ENCODE measurements around the gene C3AR1.

C3AR1 gene

DNA sequence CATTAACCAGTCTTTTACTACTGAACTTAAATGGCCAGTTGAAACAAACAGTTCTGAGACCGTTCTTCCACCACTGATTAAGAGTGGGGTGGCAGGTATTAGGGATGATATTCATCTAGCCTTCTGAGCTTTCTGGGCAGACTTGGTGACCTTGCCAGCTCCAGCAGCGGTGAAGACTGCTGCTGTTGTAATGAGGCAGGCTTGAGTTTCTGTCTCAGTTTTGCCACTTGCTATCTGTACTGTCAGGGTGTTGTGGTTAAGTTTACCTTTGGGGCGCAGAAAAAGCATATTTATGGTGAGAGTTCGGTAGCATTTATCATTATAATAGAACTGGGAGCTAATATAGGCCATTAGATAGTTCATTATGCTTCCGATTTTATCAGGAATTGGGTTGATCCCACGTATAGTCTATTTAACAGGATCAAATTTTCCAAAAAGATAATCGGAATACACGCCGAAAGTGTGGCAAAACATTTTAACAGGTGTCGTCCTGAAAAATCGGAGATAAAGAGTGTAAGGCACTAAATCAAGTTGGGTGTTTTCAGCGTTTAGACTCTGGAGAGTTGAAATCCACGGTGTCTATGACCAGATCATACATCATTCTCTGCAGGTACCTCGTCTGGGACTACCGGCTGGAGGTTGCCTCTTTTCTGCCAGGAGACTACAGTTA, 15.2 kb upstream of the C3AR1 start:
- DNase-seq = peak in 2 of 3 donors; percentile 44 to 59
- peaks cover 0 to 2% (median 0%) of the 10 kb centered on the region in 4 experiments for H3K36me3 ChIP-seq (ENCODE audit: control insufficient read depth in 4 of 4, insufficient read depth in 4 of 4, low read length in 3 of 4)
- H3K27ac ChIP-seq (ENCODE audit: insufficient read depth in 1 of 2, low read depth in 1 of 2, low read length in 2 of 2, poor library complexity in 1 of 2, severe bottlenecking in 2 of 2) = peak overlapping the region; percentile 90 to 95
- ChIA-PET CTCF (interaction anchor here (12.6 kb wide), 1 partner anchor 40 kb away, joined by 342 read pairs; the partner anchor contains the start of gene FOXJ2), POLR2A (interaction anchor here (1.0 kb wide), 1 partner anchor 42 kb away, joined by 3 read pairs; no protein-coding TSS in a partner anchor)
- no peaks in the 10 kb centered on the region for H3K9me3 ChIP-seq (ENCODE audit: control extremely low read depth in 1 of 5, control insufficient read depth in 4 of 5, insufficient read depth in 2 of 5, low read depth in 1 of 5, low read length in 4 of 5)
- H3K27me3 ChIP-seq (replicated peaks in 2 of 5; ENCODE audit: control insufficient read depth in 4 of 5, insufficient read depth in 5 of 5, low read length in 4 of 5) = no peaks in the 10 kb centered on the region
- peaks cover 22 to 51% (median 40%) of the 10 kb centered on the region in 4 experiments for H3K4me1 ChIP-seq (ENCODE audit: control extremely low read depth in 1 of 4, control insufficient read depth in 4 of 4, insufficient read depth in 4 of 4, low read length in 3 of 4)
- H3K4me3 ChIP-seq (ENCODE audit: control insufficient read depth in 1 of 7, extremely low read depth in 1 of 7, insufficient read depth in 4 of 7, low read depth in 2 of 7, low read length in 6 of 7) = peak overlapping the region; percentile 85 to 98 (median 93)
- WGBS (ENCODE audit: insufficient coverage) = 0% methylated on average over 10 of the region's 15 CpGs

DNA sequence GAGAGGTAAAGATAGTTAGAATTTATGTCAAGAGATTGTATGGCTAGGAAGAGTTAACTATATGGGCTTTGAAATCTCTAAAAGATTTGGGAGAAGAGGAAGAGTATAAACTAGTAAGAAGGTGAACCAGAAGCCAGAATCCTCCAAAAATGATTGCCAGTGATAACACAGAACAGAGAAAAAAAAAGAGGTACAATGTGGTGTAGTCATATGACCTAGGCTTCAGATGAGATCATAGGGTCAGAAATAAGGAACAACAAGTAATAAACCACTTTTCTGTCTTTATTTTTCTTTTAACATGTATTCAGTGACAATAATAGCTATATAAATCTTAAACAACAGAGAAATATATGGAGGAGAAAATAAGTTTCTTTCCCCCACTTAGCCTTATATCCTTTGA, 14.0 kb upstream of the C3AR1 start:
- ChIA-PET CTCF (interaction anchor here (1.2 to 12.6 kb wide), 2 partner anchors 21 to 39 kb away, joined by 3 to 342 read pairs; partner anchors contain the start of gene FOXJ2), POLR2A (no interaction called here)
- H3K4me3 ChIP-seq (ENCODE audit: control insufficient read depth in 1 of 7, extremely low read depth in 1 of 7, insufficient read depth in 4 of 7, low read depth in 2 of 7, low read length in 6 of 7) = no peak overlapping the region

DNA sequence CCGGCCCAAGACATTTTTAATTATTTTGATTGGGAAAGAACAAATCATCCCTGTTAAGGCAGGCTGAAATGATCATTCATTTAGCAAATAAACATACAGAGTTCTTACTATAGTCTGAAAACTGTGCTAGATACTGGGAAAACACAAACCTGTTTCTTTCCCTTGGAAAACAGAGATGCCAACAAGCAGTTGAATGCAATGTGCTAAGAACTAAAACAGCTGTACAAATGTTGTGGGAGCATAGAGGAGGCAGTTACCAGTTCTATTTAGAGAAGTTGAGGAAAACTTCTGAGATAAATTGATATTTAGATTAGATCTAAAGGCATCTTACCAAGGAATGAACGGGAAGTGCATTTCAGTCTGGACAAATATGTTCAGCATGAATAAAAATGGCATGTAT, 12.8 kb upstream of the C3AR1 start:
- Histone ChIP-seq H3K4me3 (ENCODE audit: control insufficient read depth in 1 of 7, extremely low read depth in 1 of 7, insufficient read depth in 4 of 7, low read depth in 2 of 7, low read length in 6 of 7) (no peak overlapping the region), H3K36me3 (ENCODE audit: control insufficient read depth in 4 of 4, insufficient read depth in 4 of 4, low read length in 3 of 4) (no peaks in the 10 kb centered on the region), H3K4me1 (ENCODE audit: control extremely low read depth in 1 of 4, control insufficient read depth in 4 of 4, insufficient read depth in 4 of 4, low read length in 3 of 4) (peaks cover 19 to 46% (median 37%) of the 10 kb centered on the region in 4 experiments), H3K9me3 (ENCODE audit: control extremely low read depth in 1 of 5, control insufficient read depth in 4 of 5, insufficient read depth in 2 of 5, low read depth in 1 of 5, low read length in 4 of 5) (no peaks in the 10 kb centered on the region), H3K27me3 (replicated peaks in 2 of 5; ENCODE audit: control insufficient read depth in 4 of 5, insufficient read depth in 5 of 5, low read length in 4 of 5) (no peaks in the 10 kb centered on the region), H3K27ac (ENCODE audit: insufficient read depth in 1 of 2, low read depth in 1 of 2, low read length in 2 of 2, poor library complexity in 1 of 2, severe bottlenecking in 2 of 2) (no peak overlapping the region)
- CTCF ChIA-PET = interaction anchor here (1.0 to 12.6 kb wide), 11 partner anchors 9 to 225 kb away, joined by 3 to 342 read pairs (median 11); partner anchors contain the start of genes C3AR1, FOXJ2 and SLC2A3
- 92% methylated on average over 1 of the region's 2 CpGs for WGBS (ENCODE audit: insufficient coverage)
- POLR2A ChIA-PET = interaction anchor here (1.2 kb wide), 1 partner anchor 26 kb away, joined by 3 read pairs; no protein-coding TSS in a partner anchor
- DNase-seq = no peak

More for the DNA sequence above, 14.0 kb upstream of the C3AR1 start:
- Histone ChIP-seq H3K27me3 (replicated peaks in 2 of 5; ENCODE audit: control insufficient read depth in 4 of 5, insufficient read depth in 5 of 5, low read length in 4 of 5) (no peaks in the 10 kb centered on the region), H3K36me3 (ENCODE audit: control insufficient read depth in 4 of 4, insufficient read depth in 4 of 4, low read length in 3 of 4) (no peaks in the 10 kb centered on the region), H3K27ac (ENCODE audit: insufficient read depth in 1 of 2, low read depth in 1 of 2, low read length in 2 of 2, poor library complexity in 1 of 2, severe bottlenecking in 2 of 2) (peak overlapping the region in 1 of 2 experiments; percentile 95), H3K4me1 (ENCODE audit: control extremely low read depth in 1 of 4, control insufficient read depth in 4 of 4, insufficient read depth in 4 of 4, low read length in 3 of 4) (peaks cover 22 to 51% (median 40%) of the 10 kb centered on the region in 4 experiments), H3K9me3 (ENCODE audit: control extremely low read depth in 1 of 5, control insufficient read depth in 4 of 5, insufficient read depth in 2 of 5, low read depth in 1 of 5, low read length in 4 of 5) (no peaks in the 10 kb centered on the region)
- peak; percentile 63 to 83 (median 73) for DNase-seq

DNA sequence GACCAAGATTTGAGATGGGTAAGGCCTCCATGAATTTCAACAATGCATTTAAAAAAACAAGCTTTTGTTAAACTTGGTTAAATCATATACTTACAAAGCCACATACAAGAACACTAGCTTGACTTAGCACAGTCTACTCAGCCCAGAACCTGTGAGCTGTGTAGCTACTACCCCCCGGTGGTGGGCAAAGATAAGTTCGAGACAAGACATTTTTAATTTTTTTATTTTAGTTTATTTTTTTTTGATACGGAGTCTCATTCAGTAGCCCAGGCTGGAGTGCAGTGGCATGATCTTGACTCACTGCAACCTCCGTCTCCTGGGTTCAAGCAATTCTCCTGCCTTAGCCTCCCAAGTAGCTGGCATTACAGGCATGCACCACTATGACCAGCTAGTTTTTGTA, 12.2 kb upstream of the C3AR1 start:
- peak; percentile 87 to 94 (median 92) for DNase-seq
- Histone ChIP-seq H3K27me3 (replicated peaks in 2 of 5; ENCODE audit: control insufficient read depth in 4 of 5, insufficient read depth in 5 of 5, low read length in 4 of 5) (no peaks in the 10 kb centered on the region), H3K27ac (ENCODE audit: insufficient read depth in 1 of 2, low read depth in 1 of 2, low read length in 2 of 2, poor library complexity in 1 of 2, severe bottlenecking in 2 of 2) (no peak overlapping the region), H3K36me3 (ENCODE audit: control insufficient read depth in 4 of 4, insufficient read depth in 4 of 4, low read length in 3 of 4) (no peaks in the 10 kb centered on the region), H3K9me3 (ENCODE audit: control extremely low read depth in 1 of 5, control insufficient read depth in 4 of 5, insufficient read depth in 2 of 5, low read depth in 1 of 5, low read length in 4 of 5) (no peaks in the 10 kb centered on the region), H3K4me1 (ENCODE audit: control extremely low read depth in 1 of 4, control insufficient read depth in 4 of 4, insufficient read depth in 4 of 4, low read length in 3 of 4) (peaks cover 19 to 41% (median 34%) of the 10 kb centered on the region in 4 experiments), H3K4me3 (ENCODE audit: control insufficient read depth in 1 of 7, extremely low read depth in 1 of 7, insufficient read depth in 4 of 7, low read depth in 2 of 7, low read length in 6 of 7) (no peak overlapping the region)
- WGBS (ENCODE audit: insufficient coverage) = 42% methylated on average over 2 of the region's 4 CpGs
- CTCF ChIA-PET = interaction anchor here (0.7 to 12.6 kb wide), 14 partner anchors 8 to 224 kb away, joined by 3 to 342 read pairs (median 6); partner anchors contain the start of genes C3AR1, FOXJ2 and SLC2A3
- POLR2A ChIA-PET = interaction anchor here (1.2 kb wide), 1 partner anchor 26 kb away, joined by 3 read pairs; no protein-coding TSS in a partner anchor

DNA sequence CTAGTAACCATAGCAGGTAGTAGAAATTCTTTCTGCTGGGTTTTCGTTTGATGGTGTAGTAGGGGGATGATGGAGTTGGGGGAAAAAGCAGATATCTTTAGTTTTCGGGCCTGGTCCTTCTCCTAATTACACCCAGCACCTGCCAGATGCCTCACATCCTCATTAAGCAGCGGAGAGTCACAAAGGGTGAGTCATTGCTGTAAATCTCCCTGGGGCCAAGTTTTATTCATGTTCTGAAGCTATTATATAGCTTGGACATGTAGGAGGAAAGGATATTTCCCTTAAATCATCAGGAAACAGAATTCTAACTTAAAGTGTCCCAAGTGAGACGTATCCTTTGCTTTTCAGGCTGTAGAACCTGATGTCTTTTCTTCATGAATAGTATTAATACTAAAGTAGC, 11.0 kb upstream of the C3AR1 start:
- DNase-seq = peak in 1 of 3 donors; percentile 47
- H3K4me1 ChIP-seq (ENCODE audit: control extremely low read depth in 1 of 4, control insufficient read depth in 4 of 4, insufficient read depth in 4 of 4, low read length in 3 of 4) = peaks cover 15 to 31% (median 25%) of the 10 kb centered on the region in 4 experiments
- no peak overlapping the region for H3K27ac ChIP-seq (ENCODE audit: insufficient read depth in 1 of 2, low read depth in 1 of 2, low read length in 2 of 2, poor library complexity in 1 of 2, severe bottlenecking in 2 of 2)
- no peaks in the 10 kb centered on the region for H3K27me3 ChIP-seq (replicated peaks in 2 of 5; ENCODE audit: control insufficient read depth in 4 of 5, insufficient read depth in 5 of 5, low read length in 4 of 5)
- WGBS (ENCODE audit: insufficient coverage) = 100% methylated on average over 1 of the region's 4 CpGs
- no peaks in the 10 kb centered on the region for H3K36me3 ChIP-seq (ENCODE audit: control insufficient read depth in 4 of 4, insufficient read depth in 4 of 4, low read length in 3 of 4)
- H3K4me3 ChIP-seq (ENCODE audit: control insufficient read depth in 1 of 7, extremely low read depth in 1 of 7, insufficient read depth in 4 of 7, low read depth in 2 of 7, low read length in 6 of 7) = no peak overlapping the region
- POLR2A ChIA-PET = no interaction called here
- no peaks in the 10 kb centered on the region for H3K9me3 ChIP-seq (ENCODE audit: control extremely low read depth in 1 of 5, control insufficient read depth in 4 of 5, insufficient read depth in 2 of 5, low read depth in 1 of 5, low read length in 4 of 5)
- CTCF ChIA-PET = interaction anchor here (1.3 to 12.6 kb wide), 8 partner anchors 12 to 218 kb away, joined by 4 to 342 read pairs (median 12); partner anchors contain the start of genes C3AR1, FOXJ2 and SLC2A3

DNA sequence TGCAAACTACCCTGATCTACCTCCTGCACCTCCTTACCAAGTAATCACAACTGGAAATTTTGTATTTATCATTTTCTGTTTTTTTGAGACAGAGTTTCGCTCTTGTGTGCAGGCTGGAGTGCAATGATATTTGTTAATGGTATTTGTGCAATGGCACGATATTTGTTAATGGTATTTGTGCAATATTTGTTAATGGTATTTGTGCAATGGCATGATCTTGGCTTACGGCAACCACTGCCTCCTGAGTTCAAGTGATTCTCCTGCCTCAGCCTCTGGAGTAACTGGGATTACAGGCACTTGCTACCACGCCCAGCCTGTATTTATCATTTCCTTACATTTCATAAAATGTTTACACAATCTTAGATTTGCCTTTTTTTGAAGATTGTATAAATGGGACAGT, 10.2 kb upstream of the C3AR1 start:
- Histone ChIP-seq H3K27me3 (replicated peaks in 2 of 5; ENCODE audit: control insufficient read depth in 4 of 5, insufficient read depth in 5 of 5, low read length in 4 of 5) (no peaks in the 10 kb centered on the region), H3K9me3 (ENCODE audit: control extremely low read depth in 1 of 5, control insufficient read depth in 4 of 5, insufficient read depth in 2 of 5, low read depth in 1 of 5, low read length in 4 of 5) (no peaks in the 10 kb centered on the region), H3K36me3 (ENCODE audit: control insufficient read depth in 4 of 4, insufficient read depth in 4 of 4, low read length in 3 of 4) (no peaks in the 10 kb centered on the region), H3K4me1 (ENCODE audit: control extremely low read depth in 1 of 4, control insufficient read depth in 4 of 4, insufficient read depth in 4 of 4, low read length in 3 of 4) (peaks cover 13 to 28% (median 22%) of the 10 kb centered on the region in 4 experiments), H3K27ac (ENCODE audit: insufficient read depth in 1 of 2, low read depth in 1 of 2, low read length in 2 of 2, poor library complexity in 1 of 2, severe bottlenecking in 2 of 2) (no peak overlapping the region), H3K4me3 (ENCODE audit: control insufficient read depth in 1 of 7, extremely low read depth in 1 of 7, insufficient read depth in 4 of 7, low read depth in 2 of 7, low read length in 6 of 7) (no peak overlapping the region)
- WGBS (ENCODE audit: insufficient coverage) = 100% methylated on average over 2 of the region's 4 CpGs
- ChIA-PET CTCF (interaction anchor here (5.1 to 12.6 kb wide), 3 partner anchors 11 to 35 kb away, joined by 33 to 342 read pairs (median 44); partner anchors contain the start of genes C3AR1 and FOXJ2), POLR2A (interaction anchor here (1.4 kb wide), 1 partner anchor 10 kb away, joined by 4 read pairs; the partner anchor contains the start of gene C3AR1)
- no peak for DNase-seq

Data from common myeloid progenitor, CD34-positive (primary cell).